SU-DHL-6 (cell line): ENCODE results near the gene JPH4.

Experiments used
- H2AFZ ChIP-seq: fragments of 200-600 bp; sonication (generic); 2 replicates; pipeline ENCODE4 v1.6.1; 2014; ENCODE audit warnings: low read depth, mild to moderate bottlenecking, moderate library complexity, mixed read lengths, antibody characterized with exemption, low read length; ENCODE audit not compliant: severe bottlenecking
- H3F3A ChIP-seq: fragments of 200-600 bp; shearing (Covaris generic); 2 replicates; pipeline ENCODE4 v1.6.0; 2016; ENCODE audit warnings: antibody characterized with exemption, mild to moderate bottlenecking; ENCODE audit not compliant: insufficient read depth
- H3K27ac ChIP-seq: fragments of 200-600 bp; sonication (generic); 2 replicates; pipeline ENCODE4 v1.5.1; 2016; ENCODE audit warnings: low read depth, mild to moderate bottlenecking, low read length, moderate library complexity, mixed read lengths
- H3K27me3 ChIP-seq: fragments of 200-600 bp; sonication (generic), shearing (Covaris generic); 2 replicates; pipeline ENCODE4 v1.6.0; 2014; ENCODE audit warnings: mild to moderate bottlenecking, low read length
- H3K36me3 ChIP-seq: fragments of 200-600 bp; sonication (generic); 2 replicates; pipeline ENCODE4 v1.6.1; 2014; ENCODE audit warnings: mild to moderate bottlenecking, low read length, mixed read lengths
- H3K4me2 ChIP-seq: fragments of 300-600, 200-600 bp; shearing (Covaris generic), sonication (generic); 2 replicates; pipeline ENCODE4 v1.6.0; 2014; ENCODE audit warnings: low read length, low read depth, mild to moderate bottlenecking; ENCODE audit not compliant: poor library complexity, severe bottlenecking
- H3K4me3 ChIP-seq: fragments of 200-600 bp; sonication (generic); 2 replicates; pipeline ENCODE4 v1.5.1; 2014; ENCODE audit warnings: antibody characterized with exemption, low read length, mild to moderate bottlenecking, mixed read lengths; ENCODE audit not compliant: insufficient read depth, poor library complexity, severe bottlenecking
- H3K79me2 ChIP-seq: fragments of 200-600 bp; sonication (generic); 2 replicates; pipeline ENCODE4 v1.6.1; 2014; ENCODE audit warnings: mild to moderate bottlenecking, low read length, moderate library complexity; ENCODE audit not compliant: insufficient read depth
- H3K9ac ChIP-seq: fragments of 200-600 bp; sonication (generic); 2 replicates; pipeline ENCODE4 v1.7.0; 2014; ENCODE audit warnings: mild to moderate bottlenecking, low read length
- H3K9me2 ChIP-seq: fragments of 200-600 bp; sonication (generic); replicated peaks from 2 replicates; pipeline ENCODE4 v1.6.1; 2014; ENCODE audit warnings: low read length; ENCODE audit not compliant: insufficient read depth
- H3K9me3 ChIP-seq: fragments of 200-600 bp; sonication (generic); 2 replicates; pipeline ENCODE4 v1.6.1; 2014; ENCODE audit warnings: low read length, mixed read lengths; ENCODE audit not compliant: insufficient read depth
- H4K20me1 ChIP-seq: fragments of 200-600 bp; sonication (generic); 2 replicates; pipeline ENCODE4 v1.6.1; 2014; ENCODE audit warnings: low read depth, mild to moderate bottlenecking, antibody characterized with exemption, low read length, moderate library complexity, mixed read lengths
- EZH2phosphoT487 ChIP-seq: fragments of 200-600 bp; sonication (generic), shearing (Covaris generic); conservative IDR thresholded peaks from 2 replicates; pipeline ENCODE4 v1.6.1; 2018; ENCODE audit warnings: mild to moderate bottlenecking, antibody characterized with exemption, low read length, moderate library complexity, mixed read lengths
- TF ChIP-seq, protein P1 (sequence below): fragments of 200-600 bp; sonication (generic); IDR thresholded peaks from one replicate; pipeline ENCODE4 v1.5.1; 2017; ENCODE audit warnings: antibody characterized with exemption, mild to moderate bottlenecking, low read length, moderate library complexity; ENCODE audit not compliant: insufficient read depth, poor library complexity, severe bottlenecking

The JPH4 gene

DNA sequence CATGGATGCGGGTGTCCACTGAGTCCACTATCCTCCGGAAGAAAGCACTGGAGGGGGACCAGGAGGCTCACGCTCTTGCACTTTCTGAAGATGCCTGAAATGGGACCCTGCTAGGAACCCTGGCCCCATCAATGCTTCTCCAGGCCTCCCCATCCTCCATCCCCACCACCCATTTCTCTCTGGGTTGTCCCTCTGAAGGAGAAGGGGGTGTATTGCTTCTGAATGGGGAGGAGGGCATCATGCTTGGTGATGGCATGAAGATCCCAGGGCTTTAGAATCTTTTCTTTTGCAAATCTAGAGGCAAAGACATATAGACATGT lies 681 bp upstream of the JPH4 start:
- no peaks in the 10 kb centered on the region for H3K9me2 ChIP-seq
- H2AFZ ChIP-seq = no peak overlapping the region
- no peaks in the 10 kb centered on the region for H3K27me3 ChIP-seq
- H3F3A ChIP-seq = no peaks in the 10 kb centered on the region
- H3K36me3 ChIP-seq = no peaks in the 10 kb centered on the region
- no peak for TF ChIP-seq EZH2phosphoT487
- TF ChIP-seq, protein P1, sequence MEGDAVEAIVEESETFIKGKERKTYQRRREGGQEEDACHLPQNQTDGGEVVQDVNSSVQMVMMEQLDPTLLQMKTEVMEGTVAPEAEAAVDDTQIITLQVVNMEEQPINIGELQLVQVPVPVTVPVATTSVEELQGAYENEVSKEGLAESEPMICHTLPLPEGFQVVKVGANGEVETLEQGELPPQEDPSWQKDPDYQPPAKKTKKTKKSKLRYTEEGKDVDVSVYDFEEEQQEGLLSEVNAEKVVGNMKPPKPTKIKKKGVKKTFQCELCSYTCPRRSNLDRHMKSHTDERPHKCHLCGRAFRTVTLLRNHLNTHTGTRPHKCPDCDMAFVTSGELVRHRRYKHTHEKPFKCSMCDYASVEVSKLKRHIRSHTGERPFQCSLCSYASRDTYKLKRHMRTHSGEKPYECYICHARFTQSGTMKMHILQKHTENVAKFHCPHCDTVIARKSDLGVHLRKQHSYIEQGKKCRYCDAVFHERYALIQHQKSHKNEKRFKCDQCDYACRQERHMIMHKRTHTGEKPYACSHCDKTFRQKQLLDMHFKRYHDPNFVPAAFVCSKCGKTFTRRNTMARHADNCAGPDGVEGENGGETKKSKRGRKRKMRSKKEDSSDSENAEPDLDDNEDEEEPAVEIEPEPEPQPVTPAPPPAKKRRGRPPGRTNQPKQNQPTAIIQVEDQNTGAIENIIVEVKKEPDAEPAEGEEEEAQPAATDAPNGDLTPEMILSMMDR = no peak
- no peaks in the 10 kb centered on the region for H3K9me3 ChIP-seq
- H3K9ac ChIP-seq = no peak overlapping the region
- no peaks in the 10 kb centered on the region for H3K79me2 ChIP-seq
- H3K4me3 ChIP-seq = no peak overlapping the region
- H4K20me1 ChIP-seq = no peaks in the 10 kb centered on the region
- H3K4me2 ChIP-seq = no peak overlapping the region
- H3K27ac ChIP-seq = no peak overlapping the region

DNA sequence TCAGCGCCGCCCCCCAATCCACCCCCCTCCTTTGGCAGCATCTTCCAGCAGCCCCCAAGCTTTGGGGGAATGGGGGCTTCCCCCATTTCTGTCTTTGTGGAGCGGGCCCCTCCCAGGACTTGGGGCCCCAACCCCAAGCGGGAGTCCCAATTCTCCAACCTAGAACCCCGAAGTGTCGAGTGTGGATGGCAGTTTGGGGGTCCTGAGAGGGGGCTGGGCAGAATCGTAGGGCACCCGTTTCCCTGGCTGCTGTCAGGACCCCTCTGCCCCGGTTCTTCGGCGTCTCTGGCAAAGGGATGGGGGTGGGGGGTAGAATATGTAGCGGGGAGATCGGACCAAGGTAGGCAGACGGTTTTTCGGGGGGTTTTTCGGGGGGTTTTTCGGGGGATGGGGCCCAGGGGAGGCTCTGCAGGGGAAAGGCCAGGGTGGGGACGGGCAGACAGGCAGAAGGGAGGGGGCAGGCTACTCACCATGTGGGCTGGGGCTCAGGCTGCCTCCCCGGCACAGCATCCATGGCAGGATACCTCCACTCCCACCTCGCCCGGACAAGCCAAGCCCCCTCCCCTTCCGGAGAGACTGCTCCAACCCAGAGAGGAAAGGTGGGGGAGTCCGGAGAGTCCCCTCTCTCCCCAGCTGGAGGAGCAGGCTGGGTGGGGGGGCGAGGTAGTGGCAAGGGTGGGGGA lies 739 bp downstream of the JPH4 start:
- Histone ChIP-seq H3K4me3 (no peak overlapping the region), H3K4me2 (no peak overlapping the region)
- TF ChIP-seq, protein P1 = no peak
- TF ChIP-seq EZH2phosphoT487 = no peak

DNA sequence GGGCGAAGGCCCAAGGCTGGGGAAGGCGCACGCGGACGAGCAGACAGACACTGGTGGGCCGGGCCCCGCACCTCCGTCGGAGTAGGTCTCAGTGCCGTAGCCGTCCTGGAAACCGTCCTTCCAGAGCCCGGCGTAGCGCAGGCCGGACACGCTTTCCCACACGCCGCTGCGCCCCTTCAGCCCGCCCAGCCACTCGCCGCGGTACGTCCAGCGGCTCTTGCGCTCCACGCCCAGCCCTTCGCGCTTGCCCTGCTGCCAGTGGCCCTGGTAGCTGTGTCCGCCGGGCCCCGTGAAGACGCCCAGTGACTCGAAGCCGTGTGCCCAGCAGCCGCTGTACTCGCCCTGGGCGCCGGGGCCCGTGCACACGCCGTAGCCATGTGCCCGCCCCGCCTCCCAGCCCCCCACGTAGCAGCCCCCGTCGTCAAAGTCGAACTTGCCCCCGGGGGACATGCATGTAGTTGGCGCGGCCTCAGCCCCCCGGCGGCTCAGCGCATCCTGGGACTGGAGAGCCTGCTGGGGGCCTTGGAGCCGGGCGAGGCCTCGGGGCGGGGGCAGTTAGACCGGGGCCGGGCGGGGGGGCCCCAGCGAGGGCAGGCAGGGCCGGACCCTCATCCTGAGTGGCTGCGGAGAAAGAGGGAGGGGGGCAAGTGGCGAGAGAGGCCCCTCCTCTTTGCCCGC lies 1.4 kb downstream of the JPH4 start:
- Histone ChIP-seq H3K27ac (no peak overlapping the region), H2AFZ (no peak overlapping the region), H3K4me3 (no peak overlapping the region), H3K79me2 (no peaks in the 10 kb centered on the region), H3K9me3 (no peaks in the 10 kb centered on the region), H4K20me1 (no peaks in the 10 kb centered on the region), H3K27me3 (no peaks in the 10 kb centered on the region), H3K4me2 (no peak overlapping the region), H3K36me3 (no peaks in the 10 kb centered on the region), H3K9me2 (no peaks in the 10 kb centered on the region), H3K9ac (no peak overlapping the region), H3F3A (no peaks in the 10 kb centered on the region)
- TF ChIP-seq, protein P1 = no peak
- no peak for TF ChIP-seq EZH2phosphoT487

More for the DNA sequence above, 739 bp downstream of the JPH4 start:
- Histone ChIP-seq H4K20me1 (no peaks in the 10 kb centered on the region), H3K9me3 (no peaks in the 10 kb centered on the region), H3K27me3 (no peaks in the 10 kb centered on the region), H3K36me3 (no peaks in the 10 kb centered on the region), H3K9me2 (no peaks in the 10 kb centered on the region), H3F3A (no peaks in the 10 kb centered on the region), H3K9ac (no peak overlapping the region), H3K27ac (no peak overlapping the region), H3K79me2 (no peaks in the 10 kb centered on the region), H2AFZ (no peak overlapping the region)
